Epithelial cell of esophagus (primary cell): ENCODE measurements around the gene SRD5A1.

Experiments used
- DNase-seq: peaks from one replicate; pipeline ENCODE4 v3.0.0; 2010; ENCODE audit warnings: low read depth
- H3K4me3 ChIP-seq: 2 replicates; pipeline ENCODE4 v1.5.1; 2011; ENCODE audit warnings: mild to moderate bottlenecking, low read length, control low read depth
- TF ChIP-seq, protein P1 (sequence below): IDR thresholded peaks from 2 replicates; pipeline ENCODE4 v1.5.1; 2011; ENCODE audit warnings: low read depth, mild to moderate bottlenecking, low read length, control low read depth, inconsistent platforms; ENCODE audit not compliant: insufficient read depth; ENCODE audit errors: missing control alignments

SRD5A1 gene

DNA sequence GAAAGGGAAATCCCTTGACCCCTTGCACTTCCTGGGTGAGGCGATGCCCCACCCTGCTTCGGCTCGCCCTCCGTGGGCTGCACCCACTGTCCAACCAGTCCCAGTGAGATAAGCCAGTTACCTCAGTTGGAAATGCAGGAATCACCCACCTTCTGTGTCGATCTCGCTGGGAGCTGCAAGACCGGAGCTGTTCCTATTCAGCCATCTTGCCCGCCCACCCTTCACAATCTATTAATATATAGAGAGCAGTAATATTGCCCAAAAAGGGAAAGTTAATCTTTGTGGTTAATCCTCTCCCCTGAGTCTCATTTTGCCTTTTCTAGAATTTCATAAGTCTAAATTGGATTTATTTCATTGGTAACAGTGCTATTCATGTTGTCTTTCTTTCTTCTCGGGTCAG is 16.4 kb downstream of the SRD5A1 start:
- DNase-seq: no peak
- TF ChIP-seq, protein P1, sequence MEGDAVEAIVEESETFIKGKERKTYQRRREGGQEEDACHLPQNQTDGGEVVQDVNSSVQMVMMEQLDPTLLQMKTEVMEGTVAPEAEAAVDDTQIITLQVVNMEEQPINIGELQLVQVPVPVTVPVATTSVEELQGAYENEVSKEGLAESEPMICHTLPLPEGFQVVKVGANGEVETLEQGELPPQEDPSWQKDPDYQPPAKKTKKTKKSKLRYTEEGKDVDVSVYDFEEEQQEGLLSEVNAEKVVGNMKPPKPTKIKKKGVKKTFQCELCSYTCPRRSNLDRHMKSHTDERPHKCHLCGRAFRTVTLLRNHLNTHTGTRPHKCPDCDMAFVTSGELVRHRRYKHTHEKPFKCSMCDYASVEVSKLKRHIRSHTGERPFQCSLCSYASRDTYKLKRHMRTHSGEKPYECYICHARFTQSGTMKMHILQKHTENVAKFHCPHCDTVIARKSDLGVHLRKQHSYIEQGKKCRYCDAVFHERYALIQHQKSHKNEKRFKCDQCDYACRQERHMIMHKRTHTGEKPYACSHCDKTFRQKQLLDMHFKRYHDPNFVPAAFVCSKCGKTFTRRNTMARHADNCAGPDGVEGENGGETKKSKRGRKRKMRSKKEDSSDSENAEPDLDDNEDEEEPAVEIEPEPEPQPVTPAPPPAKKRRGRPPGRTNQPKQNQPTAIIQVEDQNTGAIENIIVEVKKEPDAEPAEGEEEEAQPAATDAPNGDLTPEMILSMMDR: no peak
- H3K4me3 ChIP-seq: no peak overlapping the region

DNA sequence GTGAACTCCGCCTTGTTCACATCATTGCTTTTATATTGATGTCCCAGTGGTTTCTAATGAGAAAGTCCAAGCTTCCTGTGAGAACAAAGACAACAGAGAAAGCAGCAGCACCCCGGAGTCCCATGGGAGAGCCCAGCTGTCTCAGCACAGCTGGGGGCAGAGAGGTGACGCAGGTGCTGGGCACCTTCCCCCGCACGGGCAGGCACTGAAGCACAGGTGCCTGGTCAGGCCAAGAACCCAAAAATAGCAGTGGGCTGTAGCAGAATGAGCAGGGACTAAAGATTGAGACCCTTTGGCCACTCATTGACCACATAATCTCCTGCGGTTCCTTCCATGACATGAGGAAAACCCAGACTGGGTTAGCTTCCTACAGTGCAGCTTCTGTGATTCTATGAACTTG is 18.8 kb downstream of the SRD5A1 start:
- H3K4me3 ChIP-seq: no peak overlapping the region
- TF ChIP-seq, protein P1: no peak

DNA sequence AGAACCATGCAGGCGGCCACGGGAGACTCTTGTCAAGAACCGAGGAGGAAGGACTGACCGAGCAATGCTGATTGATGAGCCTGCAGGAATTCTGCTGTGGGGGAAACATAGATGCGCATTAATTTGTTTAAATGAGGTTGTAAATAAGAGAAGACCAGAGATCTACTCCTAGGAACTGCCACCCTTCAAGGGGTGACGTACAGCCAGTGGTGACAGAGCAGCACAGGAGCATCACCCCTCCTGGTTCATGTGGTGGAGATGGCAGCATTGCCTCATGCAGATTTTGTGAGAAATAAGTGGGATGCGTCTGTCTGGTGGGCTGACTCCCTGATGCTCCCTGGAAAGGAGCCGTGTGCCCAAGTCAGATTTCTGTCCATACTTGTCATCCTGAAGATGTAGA is 22.2 kb downstream of the SRD5A1 start:
- TF ChIP-seq, protein P1: no peak
- DNase-seq: no peak
- no peak overlapping the region for H3K4me3 ChIP-seq

More for the DNA sequence above, 18.8 kb downstream of the SRD5A1 start:
- DNase-seq: no peak

DNA sequence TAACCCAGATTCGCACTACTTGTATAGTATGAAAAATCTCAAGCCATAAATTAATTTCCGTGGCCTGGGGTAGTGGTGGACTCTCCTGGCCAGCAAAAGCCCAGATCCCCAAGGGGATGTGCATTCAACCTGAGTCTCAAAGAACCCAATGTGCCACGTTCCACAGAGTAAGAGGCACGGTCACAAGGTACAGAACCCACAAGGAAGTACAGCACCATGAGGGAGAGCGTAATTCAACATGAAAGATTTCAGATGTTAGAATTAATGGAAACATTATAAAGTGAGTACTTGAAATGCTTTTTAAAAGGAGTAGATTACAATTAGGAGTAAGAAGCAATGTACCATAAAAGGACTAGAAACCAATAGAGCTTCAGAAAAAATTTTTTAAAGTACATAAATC is 23.4 kb downstream of the SRD5A1 start:
- no peak overlapping the region for H3K4me3 ChIP-seq
- DNase-seq: no peak
- TF ChIP-seq, protein P1: no peak

DNA sequence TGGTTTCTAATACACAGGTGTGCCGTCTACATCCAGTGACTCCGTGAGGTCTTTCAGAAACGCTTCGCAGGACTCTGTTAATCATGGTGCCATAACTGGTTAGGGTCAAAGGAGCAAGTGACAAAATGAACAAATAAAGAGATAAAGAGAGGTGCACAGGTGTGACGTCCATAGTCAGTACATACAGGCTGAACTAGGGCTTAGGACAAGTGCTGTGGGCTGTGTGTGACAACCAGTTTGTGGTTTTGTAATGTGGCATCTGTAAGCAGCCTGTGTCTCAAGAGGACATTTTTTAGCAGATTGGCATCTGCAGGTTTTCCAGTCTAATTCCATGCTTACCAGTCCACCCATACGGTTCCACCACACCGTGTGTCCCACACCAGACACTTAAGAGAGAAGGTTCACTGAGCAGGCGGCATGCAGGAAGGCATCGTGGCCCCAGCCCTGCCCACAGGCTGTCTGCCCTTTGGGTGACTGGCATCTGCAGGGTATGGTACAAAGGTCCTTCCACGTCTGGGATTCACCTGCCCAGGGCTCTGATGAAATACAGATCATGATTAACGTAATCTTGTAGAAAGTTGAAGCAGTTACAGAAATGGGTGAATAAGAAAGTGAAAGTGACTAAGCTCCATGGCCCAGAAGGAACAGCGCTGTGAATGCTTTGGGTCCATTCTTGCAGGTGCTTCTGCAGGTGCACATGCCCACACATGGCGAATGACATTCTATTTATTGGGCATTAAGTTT is 26.9 kb downstream of the SRD5A1 start:
- TF ChIP-seq, protein P1: no peak
- no peak overlapping the region for H3K4me3 ChIP-seq
- no peak for DNase-seq

DNA sequence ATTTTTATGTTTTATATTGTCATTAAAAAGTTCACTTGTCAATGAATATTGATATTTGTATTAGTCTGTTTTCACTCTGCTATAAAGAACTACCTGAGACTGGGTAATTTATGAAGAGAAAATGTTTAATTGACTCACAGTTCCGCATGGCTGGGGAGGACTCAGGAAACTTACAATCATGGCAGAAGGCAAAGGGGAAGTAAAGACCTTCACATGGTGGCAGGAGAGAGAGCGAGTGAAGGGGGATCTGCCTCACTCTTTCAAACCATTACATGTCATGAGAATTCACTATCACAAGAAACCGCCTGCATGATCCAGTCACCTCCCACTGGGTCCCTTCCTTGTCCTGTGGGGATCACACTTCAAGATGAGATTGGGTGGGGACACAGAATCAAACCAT is 27.4 kb downstream of the SRD5A1 start:
- no peak for DNase-seq
- TF ChIP-seq, protein P1: no peak
- H3K4me3 ChIP-seq: no peak overlapping the region

DNA sequence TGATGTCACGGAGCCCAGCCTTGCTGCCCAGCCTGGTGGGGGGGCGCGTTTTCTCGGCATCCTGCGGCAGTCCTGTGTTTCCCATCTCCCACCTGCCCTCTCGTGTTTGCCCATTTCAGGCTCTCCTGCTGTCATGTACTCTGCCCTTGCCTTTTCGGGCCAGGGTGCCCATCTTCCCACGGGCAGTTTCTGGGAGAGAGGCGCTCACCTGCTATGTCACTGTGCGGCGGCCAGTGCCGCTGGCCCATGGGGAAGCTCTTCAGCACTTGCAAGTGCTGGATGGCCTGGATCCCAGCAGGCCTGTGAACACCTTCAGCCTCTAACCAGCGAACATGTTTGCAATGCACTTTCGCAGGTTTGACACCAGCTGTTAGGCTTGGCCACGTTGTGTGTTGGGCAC is 33.5 kb downstream of the SRD5A1 start:
- TF ChIP-seq, protein P1: no peak
- H3K4me3 ChIP-seq: no peak overlapping the region
- DNase-seq: no peak
